ENCODE results near the gene MCTP1. TPM values are rescaled to one million over a fixed set of nuclear protein-coding genes. Genes with fewer than 3 reads are reported as not detected.

Gene MCTP1
- polyA plus RNA-seq, 1 donor (not counting 4 experiments of a cell fraction or from before 2014, with no cell fraction given), result 4.9 TPM

GRCh38 chr5:94890907-94891306, 394.0 kb downstream of the MCTP1 start:
- Histone ChIP-seq H3K4me3 (ENCODE audit: control insufficient read depth in 2 of 3, extremely low read depth in 1 of 3, insufficient read depth in 2 of 3, low read depth in 1 of 3, low read length in 3 of 3) (no peak overlapping the region), H3K27me3 (ENCODE audit: control insufficient read depth, extremely low read depth, insufficient read depth, low read length) (no peaks in the 10 kb centered on the region), H3K27ac (ENCODE audit: control insufficient read depth, insufficient read depth, low read length) (no peak overlapping the region), H3K4me2 (ENCODE audit: control insufficient read depth, extremely low read depth, insufficient read depth, low read depth, low read length) (no peak overlapping the region), H3K9me1 (ENCODE audit: control insufficient read depth, extremely low read depth, insufficient read depth, low read length) (no peaks in the 10 kb centered on the region), H3K36me3 (ENCODE audit: control insufficient read depth in 2 of 2, extremely low read depth in 1 of 2, insufficient read depth in 2 of 2, low read length in 2 of 2) (no peaks in the 10 kb centered on the region), H2AFZ (ENCODE audit: control insufficient read depth, low read length) (no peak overlapping the region), H3K79me2 (ENCODE audit: control insufficient read depth, insufficient read depth, low read length) (no peaks in the 10 kb centered on the region), H3K9ac (ENCODE audit: control insufficient read depth, extremely low read depth, insufficient read depth, low read length) (no peak overlapping the region), H4K20me1 (ENCODE audit: control insufficient read depth, extremely low read depth, insufficient read depth, low read length) (no peaks in the 10 kb centered on the region), H3K4me1 (ENCODE audit: control insufficient read depth, extremely low read depth, insufficient read depth, low read length) (no peaks in the 10 kb centered on the region), H3K9me3 (ENCODE audit: control insufficient read depth, low read depth, low read length) (no peaks in the 10 kb centered on the region)
- dilution Hi-C loops (cut with MboI; ENCODE audit: extremely low pct_ligation_motif_present, low sequenced_read_pairs), result no loop called here
- DNase-seq (ENCODE audit: low read depth, low spot score) (no peak), FAIRE-seq (no peak)
- TF ChIP-seq EZH2 (IDR thresholded peaks at IDR 0.05; ENCODE audit: low read length), result no peak

DNA sequence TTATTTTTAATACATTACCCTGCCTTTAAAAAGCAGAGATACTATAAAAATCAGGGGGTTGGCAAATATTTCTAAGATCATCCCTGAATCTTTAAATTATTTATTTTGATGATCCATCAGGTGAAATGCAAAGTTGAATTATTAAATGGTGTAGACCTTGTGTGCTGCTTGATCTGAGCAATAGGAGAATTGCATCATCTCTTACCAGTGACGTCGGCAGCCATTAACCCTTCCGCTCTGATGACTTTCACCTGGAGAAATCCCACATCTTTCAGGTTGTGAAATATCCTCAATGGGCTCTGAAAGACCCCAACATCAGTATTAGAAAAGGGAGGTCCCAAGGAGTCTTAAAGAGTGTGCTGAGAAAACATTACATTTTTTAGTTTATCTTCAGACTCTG, 396.2 kb downstream of the MCTP1 start:
- no peaks in the 10 kb centered on the region for H4K20me1 ChIP-seq (ENCODE audit: control insufficient read depth, extremely low read depth, insufficient read depth, low read length)
- H3K4me1 ChIP-seq (ENCODE audit: control insufficient read depth, extremely low read depth, insufficient read depth, low read length), result no peaks in the 10 kb centered on the region
- dilution Hi-C loops (cut with MboI; ENCODE audit: extremely low pct_ligation_motif_present, low sequenced_read_pairs), result no loop called here

More for the DNA sequence above, 396.2 kb downstream of the MCTP1 start:
- no peaks in the 10 kb centered on the region for H3K36me3 ChIP-seq (ENCODE audit: control insufficient read depth in 2 of 2, extremely low read depth in 1 of 2, insufficient read depth in 2 of 2, low read length in 2 of 2)
- no peak overlapping the region for H3K4me3 ChIP-seq (ENCODE audit: control insufficient read depth in 2 of 3, extremely low read depth in 1 of 3, insufficient read depth in 2 of 3, low read depth in 1 of 3, low read length in 3 of 3)
- no peak overlapping the region for H3K9ac ChIP-seq (ENCODE audit: control insufficient read depth, extremely low read depth, insufficient read depth, low read length)
- no peak for TF ChIP-seq EZH2 (IDR thresholded peaks at IDR 0.05; ENCODE audit: low read length)
- TF ChIP-seq, protein P1, sequence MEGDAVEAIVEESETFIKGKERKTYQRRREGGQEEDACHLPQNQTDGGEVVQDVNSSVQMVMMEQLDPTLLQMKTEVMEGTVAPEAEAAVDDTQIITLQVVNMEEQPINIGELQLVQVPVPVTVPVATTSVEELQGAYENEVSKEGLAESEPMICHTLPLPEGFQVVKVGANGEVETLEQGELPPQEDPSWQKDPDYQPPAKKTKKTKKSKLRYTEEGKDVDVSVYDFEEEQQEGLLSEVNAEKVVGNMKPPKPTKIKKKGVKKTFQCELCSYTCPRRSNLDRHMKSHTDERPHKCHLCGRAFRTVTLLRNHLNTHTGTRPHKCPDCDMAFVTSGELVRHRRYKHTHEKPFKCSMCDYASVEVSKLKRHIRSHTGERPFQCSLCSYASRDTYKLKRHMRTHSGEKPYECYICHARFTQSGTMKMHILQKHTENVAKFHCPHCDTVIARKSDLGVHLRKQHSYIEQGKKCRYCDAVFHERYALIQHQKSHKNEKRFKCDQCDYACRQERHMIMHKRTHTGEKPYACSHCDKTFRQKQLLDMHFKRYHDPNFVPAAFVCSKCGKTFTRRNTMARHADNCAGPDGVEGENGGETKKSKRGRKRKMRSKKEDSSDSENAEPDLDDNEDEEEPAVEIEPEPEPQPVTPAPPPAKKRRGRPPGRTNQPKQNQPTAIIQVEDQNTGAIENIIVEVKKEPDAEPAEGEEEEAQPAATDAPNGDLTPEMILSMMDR (optimal IDR thresholded peaks at IDR 0.05 in 1 of 3, IDR thresholded peaks at IDR 0.05 in 1 of 3, conservative IDR thresholded peaks at IDR 0.05 in 1 of 3; ENCODE audit: extremely low read depth in 1 of 3, insufficient read depth in 2 of 3, low read length in 3 of 3), result no peak
- no peak overlapping the region for H3K27ac ChIP-seq (ENCODE audit: control insufficient read depth, insufficient read depth, low read length)
- H3K79me2 ChIP-seq (ENCODE audit: control insufficient read depth, insufficient read depth, low read length), result no peaks in the 10 kb centered on the region
- H2AFZ ChIP-seq (ENCODE audit: control insufficient read depth, low read length), result no peak overlapping the region
- FAIRE-seq (no peak), DNase-seq (ENCODE audit: low read depth, low spot score) (no peak)
- H3K9me3 ChIP-seq (ENCODE audit: control insufficient read depth, low read depth, low read length), result no peaks in the 10 kb centered on the region
- H3K4me2 ChIP-seq (ENCODE audit: control insufficient read depth, extremely low read depth, insufficient read depth, low read depth, low read length), result no peak overlapping the region
- H3K9me1 ChIP-seq (ENCODE audit: control insufficient read depth, extremely low read depth, insufficient read depth, low read length), result no peaks in the 10 kb centered on the region
- H3K27me3 ChIP-seq (ENCODE audit: control insufficient read depth, extremely low read depth, insufficient read depth, low read length), result no peaks in the 10 kb centered on the region
